Epithelial cell of prostate (primary cell): ENCODE measurements around the gene CA12.

ENCODE experiments used
- DNase-seq: peaks from one replicate; pipeline ENCODE4 v3.0.0-alpha.2; 2011; ENCODE audit warnings: low read depth, low spot score
- H3K27ac ChIP-seq: fragments of 450-650 bp; 2 replicates; pipeline ENCODE4 v1.5.1; 2017; ENCODE audit warnings: mild to moderate bottlenecking

Gene CA12

DNA sequence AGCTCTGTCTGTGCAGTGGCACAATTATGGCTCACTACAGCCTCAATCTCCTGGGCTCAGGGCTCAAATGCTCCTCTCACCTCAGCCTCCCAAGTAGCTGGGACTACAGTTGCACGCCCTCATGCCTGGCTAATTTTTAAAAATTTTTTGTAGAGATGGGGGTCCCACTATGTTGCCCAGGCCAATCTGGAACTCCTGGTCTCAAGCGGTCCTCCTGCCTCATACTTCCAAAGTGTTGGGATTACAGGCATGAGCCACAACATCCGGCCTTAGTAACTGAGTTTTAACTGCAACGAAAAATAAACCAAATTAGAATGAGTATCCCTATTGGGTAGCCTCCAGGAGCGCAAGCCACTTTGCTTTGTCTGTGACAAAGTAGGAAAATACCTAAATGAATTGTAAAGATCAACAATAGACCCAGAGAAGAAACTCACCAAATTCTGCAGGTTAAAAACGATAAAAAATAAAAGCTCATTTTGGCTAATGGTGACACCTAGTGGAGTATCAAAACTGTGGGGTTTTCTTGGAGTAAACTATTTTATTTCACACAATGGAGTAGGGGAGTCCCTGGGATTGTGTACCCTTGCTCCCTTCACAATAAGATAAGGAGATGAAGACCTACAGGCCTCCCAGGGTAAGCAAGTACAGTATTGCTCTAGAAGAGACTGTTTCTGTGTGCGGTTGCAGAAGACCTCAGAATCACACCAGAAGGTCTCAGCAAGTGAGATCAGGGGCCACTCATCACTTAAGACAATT, 21.0 kb upstream of the CA12 start:
- H3K27ac ChIP-seq = no peak overlapping the region
- DNase-seq = no peak

DNA sequence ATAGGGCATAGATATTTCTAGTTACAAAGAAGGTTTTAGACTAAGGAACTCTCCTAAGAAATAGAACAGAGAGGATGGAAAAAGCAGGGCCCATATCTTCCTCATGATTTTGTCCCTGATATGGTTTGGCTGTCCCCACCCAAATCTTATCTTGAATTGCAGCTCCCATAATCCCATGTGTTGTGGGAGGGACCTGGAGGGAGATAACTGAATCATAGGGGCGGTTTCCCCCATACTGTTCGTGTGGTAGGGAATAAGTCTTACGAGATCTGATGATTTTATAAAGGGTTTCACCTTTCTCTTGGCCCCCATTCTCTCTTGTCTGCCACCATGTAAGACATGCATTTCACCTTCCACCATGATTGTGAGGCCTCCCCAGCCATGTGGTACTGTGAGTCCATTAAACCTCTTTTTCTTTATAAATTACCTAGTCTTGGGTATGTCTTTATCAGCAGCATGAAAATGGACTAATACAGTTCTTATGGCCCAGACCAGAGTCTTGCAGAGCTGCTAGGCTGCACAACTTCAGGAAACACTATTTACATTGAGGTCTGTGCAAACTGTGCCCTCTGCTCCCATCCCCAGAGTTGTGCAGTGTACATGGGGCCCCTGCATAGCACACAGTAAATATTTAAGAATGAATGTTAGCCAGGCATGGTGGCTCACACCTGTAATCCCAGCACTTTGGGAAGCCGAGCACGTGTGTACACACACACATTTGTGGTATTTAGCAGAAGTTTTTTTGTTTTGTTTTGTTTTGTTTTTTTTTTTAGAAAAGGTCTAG, 20.3 kb upstream of the CA12 start:
- no peak overlapping the region for H3K27ac ChIP-seq

GRCh38 chr15:63401078-63401477, 19.4 kb upstream of the CA12 start:
- no peak overlapping the region for H3K27ac ChIP-seq
- DNase-seq = no peak

More for the DNA sequence above, 20.3 kb upstream of the CA12 start:
- no peak for DNase-seq

DNA sequence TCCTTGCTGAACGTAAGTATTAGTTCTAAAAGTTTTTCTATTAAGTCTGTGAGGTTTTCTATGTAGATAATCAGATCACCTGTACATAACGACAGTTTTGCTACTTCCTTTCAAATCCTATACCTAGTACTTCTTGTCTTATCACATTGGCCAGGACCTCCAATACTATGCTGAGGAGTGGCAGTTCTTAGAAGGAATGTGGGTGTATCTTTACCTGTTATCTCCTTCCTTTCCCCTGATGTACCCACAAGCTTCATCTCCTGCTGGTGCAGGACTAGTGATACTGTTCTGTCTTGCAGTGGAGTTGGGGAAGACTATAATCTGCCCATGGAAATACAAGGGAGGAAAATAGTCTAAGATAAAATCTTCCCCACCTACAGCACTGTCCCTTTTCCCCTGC, 16.8 kb upstream of the CA12 start:
- H3K27ac ChIP-seq = no peak overlapping the region
- no peak for DNase-seq

DNA sequence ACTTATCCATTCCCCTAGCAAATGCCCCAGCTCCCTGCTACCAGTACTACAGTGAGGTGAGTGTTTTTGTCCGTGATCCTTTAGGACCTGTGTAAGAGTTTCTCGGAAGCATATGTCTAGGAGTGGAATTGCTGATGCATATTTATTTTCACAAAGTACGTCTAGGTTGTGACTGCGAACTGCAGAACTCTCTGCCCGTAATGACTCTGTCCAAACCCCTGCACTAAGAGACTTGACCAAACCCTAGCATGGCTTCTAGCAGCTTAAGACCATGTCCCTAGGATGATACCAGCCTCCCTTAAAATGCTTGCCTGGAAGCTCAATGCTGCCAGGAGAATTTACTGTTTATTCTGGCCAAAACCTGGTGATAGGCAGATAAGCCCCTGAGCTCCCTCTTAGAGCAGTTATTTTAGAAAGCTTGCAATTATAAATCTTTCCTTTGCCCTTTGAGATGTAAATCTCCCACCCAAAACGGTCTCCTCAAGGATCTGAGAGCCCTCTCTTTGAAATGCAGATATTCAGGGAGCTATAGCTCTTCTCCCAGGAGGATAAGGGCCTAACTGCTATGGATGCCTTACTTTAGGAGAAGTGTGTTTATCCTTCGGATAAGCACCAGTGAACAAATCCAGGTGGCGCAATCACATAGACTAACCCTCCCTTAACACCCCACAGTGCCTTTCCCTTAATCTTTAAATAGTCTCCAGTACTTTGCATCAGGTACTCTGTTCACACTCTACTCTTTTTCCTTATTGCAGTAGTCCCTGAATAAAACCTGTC, 14.7 kb upstream of the CA12 start:
- no peak for DNase-seq
- H3K27ac ChIP-seq = no peak overlapping the region

GRCh38 chr15:63395730-63396151, 14.1 kb upstream of the CA12 start:
- H3K27ac ChIP-seq = no peak overlapping the region
- no peak for DNase-seq

DNA sequence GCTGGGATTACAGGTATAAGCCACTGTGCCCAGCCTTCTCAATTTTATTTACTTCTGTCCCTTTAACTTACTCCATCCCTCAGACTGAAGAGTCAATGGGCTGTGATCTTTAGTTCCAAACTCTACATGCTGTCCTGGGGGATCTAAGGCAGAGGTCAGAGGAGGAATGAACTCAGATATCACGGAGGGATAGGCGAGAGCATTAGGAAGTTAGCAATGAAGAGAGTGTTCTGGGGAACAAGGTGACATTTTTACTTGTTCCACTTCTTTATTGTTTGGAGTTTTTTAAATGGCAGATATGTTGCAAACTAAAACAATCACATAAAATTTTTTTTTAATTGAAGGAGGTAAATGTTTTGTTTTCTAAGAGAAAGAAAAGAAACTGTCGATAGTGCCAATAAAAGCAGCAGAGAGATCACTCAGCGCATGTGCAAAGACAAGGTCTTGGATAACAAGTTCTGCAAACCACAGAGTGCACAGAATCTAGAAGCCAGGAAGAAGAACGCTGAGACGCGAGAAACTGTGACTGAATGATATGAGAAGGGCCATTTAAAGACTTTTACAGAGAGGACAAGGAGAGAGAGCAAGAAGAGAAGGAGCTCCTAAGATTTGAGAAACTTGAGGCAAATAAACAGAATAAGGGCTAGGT, 10.8 kb upstream of the CA12 start:
- no peak for DNase-seq
- H3K27ac ChIP-seq = no peak overlapping the region

GRCh38 chr15:63391669-63392360, 10.2 kb upstream of the CA12 start:
- H3K27ac ChIP-seq = no peak overlapping the region
- DNase-seq = no peak

- no peak for DNase-seq
- H3K27ac ChIP-seq = no peak overlapping the region
These were observed 9.0 kb upstream of the CA12 start for GRCh38 chr15:63390689-63391088.

DNA sequence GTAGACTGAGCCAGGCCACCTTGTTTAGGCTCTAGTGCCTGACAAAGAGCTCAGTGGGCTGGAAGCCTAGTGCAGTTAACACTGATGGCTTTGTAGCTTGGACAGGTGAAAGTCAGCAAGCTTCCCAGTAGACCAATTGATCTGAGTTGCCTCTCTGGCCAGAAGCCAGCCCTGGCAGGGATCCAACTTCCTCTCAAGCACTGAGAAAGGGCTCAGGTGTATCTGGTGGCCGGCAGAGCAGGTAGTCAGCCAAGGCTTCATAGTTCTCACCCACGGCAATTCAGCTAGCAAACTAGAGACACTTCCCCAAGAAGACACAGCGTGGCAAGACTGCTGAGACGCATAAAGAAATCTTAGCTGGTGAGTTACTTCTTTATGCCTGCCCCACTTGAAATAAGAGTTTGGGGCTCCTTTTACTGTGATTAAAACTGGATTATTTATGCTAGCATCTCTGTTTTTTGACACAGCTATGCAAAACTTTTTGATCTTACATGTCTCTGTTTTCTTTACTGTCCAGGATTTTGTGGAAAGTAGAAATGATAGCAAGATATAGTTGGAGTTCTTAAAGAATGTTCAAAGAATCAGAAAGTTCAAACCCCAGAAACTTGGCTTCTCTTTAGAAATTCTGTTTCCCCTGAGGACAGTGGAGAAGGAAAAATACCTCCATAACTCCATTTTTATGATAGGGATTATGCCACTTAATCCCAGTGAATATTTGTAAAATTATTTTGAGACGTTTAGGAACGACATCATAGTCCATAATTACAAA, 8.4 kb upstream of the CA12 start:
- DNase-seq = no peak
- H3K27ac ChIP-seq = no peak overlapping the region

- H3K27ac ChIP-seq = no peak overlapping the region
- DNase-seq = no peak
These were observed 6.9 kb upstream of the CA12 start for GRCh38 chr15:63388511-63388910.

DNA sequence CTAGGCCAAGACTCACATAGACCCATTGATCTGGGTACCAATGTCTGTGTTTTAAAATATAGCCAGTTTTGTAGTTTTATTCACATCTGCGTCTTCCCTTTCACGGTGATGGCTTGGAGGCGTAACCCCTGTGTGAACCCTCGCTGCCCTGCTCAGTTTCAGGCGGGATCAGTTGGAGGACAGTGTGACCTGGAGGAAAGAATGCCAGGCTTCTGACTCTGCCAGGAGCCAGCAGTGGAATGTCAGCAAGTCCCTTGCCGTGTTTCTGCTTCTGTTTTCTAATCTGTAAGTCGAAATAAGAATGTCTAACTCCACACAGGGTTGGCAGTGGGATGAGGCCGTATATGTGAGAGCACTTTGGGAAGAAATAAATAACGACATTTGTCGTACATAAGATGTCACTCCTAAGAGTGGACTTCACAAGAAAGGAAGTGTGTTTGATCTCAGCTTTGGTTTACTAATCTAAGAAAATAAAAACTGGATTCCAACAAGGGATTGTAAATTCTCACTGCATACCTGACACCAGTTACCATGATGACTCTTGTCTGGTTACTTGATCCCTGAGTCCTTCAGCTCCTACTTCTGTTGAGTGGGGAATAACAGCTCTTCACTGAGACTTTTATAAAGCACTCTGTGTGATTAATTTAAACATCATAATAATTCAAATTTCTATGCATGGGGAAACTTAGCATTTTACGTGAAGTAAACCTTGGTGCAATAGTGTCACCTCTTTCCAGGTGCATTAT, 6.3 kb upstream of the CA12 start:
- no peak for DNase-seq
- no peak overlapping the region for H3K27ac ChIP-seq

DNA sequence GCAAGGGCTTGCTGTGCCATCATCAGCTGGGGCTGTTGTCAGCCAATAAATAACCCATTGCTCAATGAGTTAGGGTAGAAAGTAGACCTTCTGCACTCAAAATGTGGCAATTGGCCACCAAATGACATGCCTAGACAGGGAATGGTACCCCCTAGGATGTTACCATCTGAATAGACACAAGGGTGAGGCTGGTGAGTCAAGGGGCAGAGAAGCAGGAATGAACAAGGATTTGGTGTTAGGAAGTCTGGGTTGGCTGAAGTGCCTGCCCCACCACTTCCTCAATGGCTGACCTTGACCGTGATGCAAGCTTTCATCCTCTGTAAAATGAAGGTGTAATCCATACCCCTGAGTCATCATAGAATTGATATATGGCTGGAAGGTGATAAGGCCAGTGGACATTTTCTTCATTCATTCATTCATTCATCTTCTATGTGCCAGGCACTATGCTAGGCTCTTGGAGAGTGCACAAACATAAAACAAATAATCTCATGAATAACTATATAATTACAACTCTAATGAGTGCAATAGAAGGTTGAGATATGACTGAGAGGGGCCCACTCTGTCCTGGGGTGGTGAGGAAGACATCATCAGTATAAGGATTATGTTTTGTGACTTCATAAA, 4.4 kb upstream of the CA12 start:
- DNase-seq = peak; percentile 94
- peak overlapping the region; percentile 75 for H3K27ac ChIP-seq

- peak overlapping the region; percentile 75 for H3K27ac ChIP-seq
- DNase-seq = no peak
These were observed 3.3 kb upstream of the CA12 start for GRCh38 chr15:63384906-63385305.

DNA sequence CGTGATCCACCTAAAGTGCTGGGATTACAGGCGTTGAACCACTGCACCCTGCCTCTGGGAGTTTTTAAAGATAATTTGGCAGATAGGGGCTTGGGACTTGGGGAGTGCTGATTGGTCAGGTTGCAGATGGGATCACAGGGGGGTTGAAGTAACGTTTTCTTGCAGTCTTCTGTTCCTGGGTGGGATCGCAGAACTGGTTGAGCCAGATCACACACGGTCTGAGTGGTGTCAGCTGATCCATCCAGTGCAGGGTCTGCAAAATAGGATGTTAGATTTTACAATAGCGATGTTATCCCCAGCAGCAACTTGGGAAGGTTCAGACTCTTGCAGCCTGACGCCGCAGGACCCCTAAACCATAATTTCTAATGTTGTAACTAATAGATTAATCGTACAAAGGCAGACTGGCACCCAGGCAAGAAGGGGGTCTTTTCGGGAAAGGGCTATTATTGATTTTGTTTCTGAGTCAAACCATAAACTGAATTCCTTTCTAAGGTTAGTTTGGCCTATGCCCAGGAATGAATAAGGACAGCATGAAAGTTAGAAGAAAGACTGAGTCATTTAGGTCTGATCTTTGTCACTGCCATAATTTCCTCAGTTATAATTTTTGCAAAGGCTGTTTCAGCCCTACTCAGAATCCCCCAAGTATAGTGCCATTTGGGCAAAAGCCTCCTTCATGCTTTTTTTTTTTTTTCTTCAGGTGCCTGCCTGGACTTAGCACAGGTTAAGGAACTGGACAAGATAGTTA, 1.5 kb upstream of the CA12 start:
- DNase-seq = no peak
- no peak overlapping the region for H3K27ac ChIP-seq

DNA sequence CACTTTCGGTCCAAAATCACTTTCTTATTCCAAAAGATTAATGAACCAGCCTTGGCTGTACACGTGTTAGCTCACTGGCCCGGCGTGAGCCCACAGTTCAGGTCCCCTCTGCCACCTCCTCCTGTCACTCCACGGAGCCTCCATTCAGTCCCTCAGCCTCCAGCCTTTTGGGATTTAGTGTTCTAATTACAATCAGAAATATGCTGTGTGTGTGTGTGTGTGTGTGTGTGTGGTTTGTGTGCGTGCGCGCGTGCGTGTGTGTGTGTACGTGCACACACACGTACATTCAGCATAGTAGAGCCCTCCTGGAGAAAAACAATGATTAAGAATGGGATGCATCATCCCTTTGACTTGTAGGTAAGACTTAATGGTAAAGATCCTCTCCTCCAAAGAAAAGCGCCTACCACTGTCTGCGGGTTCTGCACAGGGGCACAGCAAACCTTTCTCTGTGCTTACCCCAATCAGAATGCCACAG, 801 bp downstream of the CA12 start:
- H3K27ac ChIP-seq = peak overlapping the region; percentile 48
- no peak for DNase-seq

DNA sequence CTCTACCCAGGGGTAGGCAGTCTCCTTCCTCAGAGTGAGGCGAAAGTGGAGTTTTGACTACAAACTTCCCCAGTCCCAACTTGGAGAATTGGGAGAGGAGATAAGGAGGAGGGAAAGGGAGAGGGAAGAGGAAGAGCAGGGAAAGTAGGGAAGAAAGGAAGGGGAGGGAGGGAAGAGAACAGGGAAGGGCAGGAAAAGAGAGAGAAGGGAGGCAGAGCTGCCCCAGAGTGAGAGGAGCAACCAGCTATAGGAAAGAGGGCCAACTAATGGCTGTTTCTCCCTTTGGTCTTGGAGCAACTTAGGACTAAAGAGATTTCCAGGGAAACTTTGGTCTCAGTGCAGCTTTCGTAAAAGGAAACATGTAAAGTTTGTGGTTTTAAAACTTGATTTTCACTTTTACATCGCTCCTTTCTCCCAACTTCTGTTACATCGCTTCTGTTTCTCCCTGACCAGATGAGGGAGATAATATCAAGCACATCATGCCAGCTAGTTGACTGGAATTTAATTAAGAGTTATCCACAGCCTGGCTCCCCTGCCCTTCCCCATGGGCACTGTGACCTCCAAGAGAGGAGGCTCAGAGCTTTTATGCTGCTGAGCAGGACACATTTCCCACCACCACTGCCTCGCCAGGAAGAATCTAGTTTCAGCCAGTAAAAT, 1.4 kb downstream of the CA12 start:
- DNase-seq = no peak
- peak overlapping the region; percentile 48 for H3K27ac ChIP-seq
